SU-DHL-6 (cell line): ENCODE measurements around the gene TSHR.

Experiments
- EZH2phosphoT487 ChIP-seq: fragments of 200-600 bp; sonication (generic), shearing (Covaris generic); conservative IDR thresholded peaks from 2 replicates; pipeline ENCODE4 v1.6.1; 2018; ENCODE audit warnings: mild to moderate bottlenecking, antibody characterized with exemption, low read length, moderate library complexity, mixed read lengths
- TF ChIP-seq, protein P1 (sequence below): fragments of 200-600 bp; sonication (generic); IDR thresholded peaks from one replicate; pipeline ENCODE4 v1.5.1; 2017; ENCODE audit warnings: antibody characterized with exemption, mild to moderate bottlenecking, low read length, moderate library complexity; ENCODE audit not compliant: insufficient read depth, poor library complexity, severe bottlenecking

DNA sequence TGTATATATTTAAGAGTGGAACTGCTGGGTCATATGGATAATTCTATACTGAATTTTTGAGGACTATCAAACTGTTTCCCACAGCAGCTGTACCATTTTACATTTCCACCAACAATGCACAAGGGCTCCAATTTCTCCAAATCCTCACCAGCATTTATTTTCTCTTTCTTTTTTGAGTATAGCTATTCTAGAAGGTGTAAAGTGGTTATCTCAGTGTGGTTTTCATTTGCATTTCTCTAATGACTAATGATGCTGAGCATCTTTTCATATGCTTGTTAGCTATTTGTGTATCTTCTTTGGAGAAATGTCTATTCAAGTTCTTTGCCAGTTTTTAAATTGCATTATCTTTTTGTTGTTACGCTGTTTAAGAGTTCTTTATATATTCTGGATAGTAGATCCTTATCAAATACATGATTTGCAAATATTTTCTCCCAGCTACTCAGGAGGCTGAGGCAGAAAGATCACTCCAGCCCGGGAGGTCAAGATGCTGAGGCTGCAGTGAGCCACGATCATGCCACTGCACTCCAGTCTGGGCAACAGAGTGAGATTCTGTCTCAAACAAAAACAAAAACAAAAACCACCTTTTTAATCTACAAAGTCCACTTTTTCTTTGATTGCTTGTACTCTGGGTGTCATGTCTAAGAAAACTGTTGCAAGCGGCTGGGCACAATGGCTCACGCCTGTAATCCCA lies 232.6 kb downstream of the TSHR start:
- TF ChIP-seq, protein P1, sequence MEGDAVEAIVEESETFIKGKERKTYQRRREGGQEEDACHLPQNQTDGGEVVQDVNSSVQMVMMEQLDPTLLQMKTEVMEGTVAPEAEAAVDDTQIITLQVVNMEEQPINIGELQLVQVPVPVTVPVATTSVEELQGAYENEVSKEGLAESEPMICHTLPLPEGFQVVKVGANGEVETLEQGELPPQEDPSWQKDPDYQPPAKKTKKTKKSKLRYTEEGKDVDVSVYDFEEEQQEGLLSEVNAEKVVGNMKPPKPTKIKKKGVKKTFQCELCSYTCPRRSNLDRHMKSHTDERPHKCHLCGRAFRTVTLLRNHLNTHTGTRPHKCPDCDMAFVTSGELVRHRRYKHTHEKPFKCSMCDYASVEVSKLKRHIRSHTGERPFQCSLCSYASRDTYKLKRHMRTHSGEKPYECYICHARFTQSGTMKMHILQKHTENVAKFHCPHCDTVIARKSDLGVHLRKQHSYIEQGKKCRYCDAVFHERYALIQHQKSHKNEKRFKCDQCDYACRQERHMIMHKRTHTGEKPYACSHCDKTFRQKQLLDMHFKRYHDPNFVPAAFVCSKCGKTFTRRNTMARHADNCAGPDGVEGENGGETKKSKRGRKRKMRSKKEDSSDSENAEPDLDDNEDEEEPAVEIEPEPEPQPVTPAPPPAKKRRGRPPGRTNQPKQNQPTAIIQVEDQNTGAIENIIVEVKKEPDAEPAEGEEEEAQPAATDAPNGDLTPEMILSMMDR, result no peak
- TF ChIP-seq EZH2phosphoT487, result no peak
